Muscle layer of colon (tissue), 2 donors: ENCODE measurements around the gene RYR2.
"Not testable (repeated sequence)": the region's sequence is repeated elsewhere in the genome, so short reads cannot be mapped to it uniquely, and the experiment has no call there.

Experiments
- H3K27ac ChIP-seq: one replicate; pipeline ENCODE4 v1.7.0; 2013; ENCODE audit warnings: low read depth, mild to moderate bottlenecking, low read length, moderate library complexity
- H3K27me3 ChIP-seq, 2 donors: one replicate each; pipeline ENCODE4 v1.7.0; 2013; ENCODE audit warnings: low read length in 2 of 2, mild to moderate bottlenecking in 2 of 2; ENCODE audit not compliant: insufficient read depth in 2 of 2, control insufficient read depth in 1 of 2
- H3K36me3 ChIP-seq: one replicate; pipeline ENCODE4 v1.7.0; 2013; ENCODE audit warnings: mild to moderate bottlenecking, low read length; ENCODE audit not compliant: insufficient read depth
- H3K4me1 ChIP-seq: one replicate; pipeline ENCODE4 v1.7.0; 2013; ENCODE audit warnings: mild to moderate bottlenecking, low read length; ENCODE audit not compliant: insufficient read depth
- H3K4me3 ChIP-seq, 2 donors: one replicate each; pipeline ENCODE4 v1.7.0; 2013; ENCODE audit warnings: low read length in 2 of 2, low read depth in 1 of 2, mild to moderate bottlenecking in 1 of 2, moderate library complexity in 1 of 2
- H3K9ac ChIP-seq: one replicate; pipeline ENCODE4 v1.7.0; 2013; ENCODE audit warnings: low read length
- H3K9me3 ChIP-seq: one replicate; pipeline ENCODE4 v1.7.0; 2013; ENCODE audit warnings: mild to moderate bottlenecking, low read length
- donor health status: abdominal sarcoma.
- donor health status: Adenocarcinoma of cecum.

Gene RYR2

DNA sequence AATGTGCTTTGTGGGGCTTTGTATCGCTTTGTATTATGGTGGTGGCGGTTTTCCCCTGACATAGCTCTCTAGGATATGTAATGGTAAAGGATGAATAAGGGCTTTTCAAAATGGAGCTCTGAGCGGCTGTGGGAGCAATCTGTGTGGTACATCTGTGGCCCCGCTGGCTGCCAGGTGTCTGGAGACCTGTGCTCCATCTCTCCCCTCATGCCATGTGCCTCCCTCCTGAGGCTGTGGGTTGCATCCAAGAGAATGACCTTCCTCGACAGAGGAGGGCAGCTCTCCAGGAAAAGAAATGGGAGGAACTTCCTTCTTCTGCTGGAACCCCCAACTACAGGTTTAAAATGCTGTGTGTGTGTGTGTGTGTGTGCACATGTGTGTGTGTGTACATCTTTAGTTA lies 78.7 kb downstream of the RYR2 start:
- Histone ChIP-seq H3K9me3 (no peaks in the 10 kb centered on the region), H3K4me1 (no peaks in the 10 kb centered on the region), H3K9ac (no peak overlapping the region), H3K36me3 (no peaks in the 10 kb centered on the region), H3K27ac (no peak overlapping the region), H3K27me3 (no peaks in the 10 kb centered on the region), H3K4me3 (no peak overlapping the region)

DNA sequence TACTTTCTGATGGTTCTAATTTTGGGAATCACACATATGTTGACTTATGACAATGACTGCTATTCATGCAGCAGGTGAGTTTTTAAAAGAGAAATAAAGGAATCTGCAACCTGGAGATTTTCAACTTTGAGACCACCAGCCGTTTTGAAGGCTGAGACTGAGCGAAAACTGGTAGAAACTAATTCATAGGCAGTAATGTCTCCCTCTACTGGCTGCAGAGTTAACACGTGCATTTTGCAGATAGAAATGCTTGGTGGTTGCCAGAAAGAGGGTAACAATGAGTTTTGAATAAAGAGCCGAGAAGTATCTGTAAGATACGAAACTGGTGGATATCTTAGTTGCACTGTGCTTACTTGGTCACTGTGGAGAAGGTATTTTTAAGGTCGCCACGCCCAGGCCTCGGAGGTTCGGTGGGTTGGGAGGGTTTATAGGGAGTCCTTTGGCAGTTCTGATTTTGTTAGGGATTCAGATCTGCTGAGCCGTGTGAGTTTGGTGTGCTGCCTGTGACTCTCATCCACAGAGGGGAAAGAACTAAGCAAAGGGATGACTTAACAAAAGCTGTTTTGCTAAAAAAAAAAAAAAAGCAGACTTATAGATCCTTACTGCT lies 83.0 kb downstream of the RYR2 start:
- H3K27me3 ChIP-seq: no peaks in the 10 kb centered on the region
- H3K9ac ChIP-seq: no peak overlapping the region
- no peaks in the 10 kb centered on the region for H3K36me3 ChIP-seq
- no peak overlapping the region for H3K27ac ChIP-seq
- no peak overlapping the region for H3K4me3 ChIP-seq
- H3K9me3 ChIP-seq: no peaks in the 10 kb centered on the region
- H3K4me1 ChIP-seq: no peaks in the 10 kb centered on the region

DNA sequence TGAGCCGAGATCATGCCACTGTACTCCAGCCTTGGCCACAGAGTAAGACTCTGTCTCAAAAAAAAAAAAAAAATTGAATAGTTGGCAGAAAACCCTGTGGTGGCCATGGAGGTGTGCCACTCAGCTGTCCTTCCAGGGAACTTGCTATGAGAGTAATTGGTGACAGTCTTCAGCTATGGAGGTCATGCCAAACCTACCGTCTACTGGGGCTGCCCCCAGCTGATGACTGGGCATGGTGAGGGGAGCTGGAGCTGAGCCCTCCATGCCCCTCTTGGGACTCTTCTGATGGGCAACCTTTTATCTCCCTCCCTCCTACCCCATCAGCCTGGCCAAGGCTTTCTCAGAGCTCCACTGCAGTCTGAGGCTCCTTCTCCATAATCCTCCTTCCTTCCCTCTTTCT lies 84.2 kb downstream of the RYR2 start:
- Histone ChIP-seq H3K9ac (no peak overlapping the region), H3K27me3 (no peaks in the 10 kb centered on the region), H3K36me3 (no peaks in the 10 kb centered on the region), H3K27ac (no peak overlapping the region), H3K4me1 (no peaks in the 10 kb centered on the region), H3K9me3 (no peaks in the 10 kb centered on the region), H3K4me3 (no peak overlapping the region)

DNA sequence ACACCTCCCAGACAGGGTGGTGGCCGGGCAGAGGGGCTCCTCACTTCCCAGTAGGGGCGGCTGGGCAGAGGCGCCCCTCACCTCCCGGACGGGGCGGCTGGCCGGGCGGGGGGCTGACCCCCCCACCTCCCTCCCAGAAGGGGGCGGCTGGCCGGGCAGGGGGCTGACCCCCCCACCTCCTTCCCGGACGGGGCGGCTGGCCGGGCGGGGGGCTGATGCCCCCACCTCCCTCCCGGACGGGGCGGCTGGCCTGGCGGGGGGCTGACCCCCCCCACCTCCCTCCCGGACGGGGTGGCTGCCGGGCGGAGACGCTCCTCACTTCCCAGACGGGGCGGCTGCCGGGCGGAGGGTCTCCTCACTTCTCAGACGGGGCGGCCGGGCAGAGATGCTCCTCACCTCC lies 85.3 kb downstream of the RYR2 start:
- not testable (repeated sequence) for H3K9me3 ChIP-seq, H3K27me3 ChIP-seq, H3K4me3 ChIP-seq, H3K4me1 ChIP-seq, H3K9ac ChIP-seq, H3K27ac ChIP-seq, H3K36me3 ChIP-seq

DNA sequence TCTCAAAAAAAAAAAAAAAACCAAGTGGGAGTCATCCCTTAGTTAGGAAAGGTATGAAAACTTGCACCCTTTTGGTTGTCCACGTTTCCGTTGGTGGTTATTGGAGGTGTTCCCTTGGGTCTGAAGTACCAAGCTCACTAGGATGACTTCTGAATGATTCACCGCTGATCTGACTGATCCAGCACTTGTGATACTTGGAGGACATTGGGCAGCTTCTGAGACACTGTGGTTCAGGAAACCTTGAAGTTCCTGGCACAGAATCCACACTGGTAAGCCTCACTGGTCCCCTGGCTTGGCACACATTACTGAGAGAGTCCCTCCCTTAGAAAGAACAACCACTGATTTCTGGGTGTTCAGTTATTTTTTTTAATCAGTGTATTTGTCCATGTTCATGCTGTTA lies 91.9 kb downstream of the RYR2 start:
- no peaks in the 10 kb centered on the region for H3K27me3 ChIP-seq
- no peaks in the 10 kb centered on the region for H3K4me1 ChIP-seq
- no peak overlapping the region for H3K4me3 ChIP-seq
- H3K9me3 ChIP-seq: no peaks in the 10 kb centered on the region
- no peak overlapping the region for H3K27ac ChIP-seq
- H3K36me3 ChIP-seq: no peaks in the 10 kb centered on the region
- H3K9ac ChIP-seq: no peak overlapping the region

DNA sequence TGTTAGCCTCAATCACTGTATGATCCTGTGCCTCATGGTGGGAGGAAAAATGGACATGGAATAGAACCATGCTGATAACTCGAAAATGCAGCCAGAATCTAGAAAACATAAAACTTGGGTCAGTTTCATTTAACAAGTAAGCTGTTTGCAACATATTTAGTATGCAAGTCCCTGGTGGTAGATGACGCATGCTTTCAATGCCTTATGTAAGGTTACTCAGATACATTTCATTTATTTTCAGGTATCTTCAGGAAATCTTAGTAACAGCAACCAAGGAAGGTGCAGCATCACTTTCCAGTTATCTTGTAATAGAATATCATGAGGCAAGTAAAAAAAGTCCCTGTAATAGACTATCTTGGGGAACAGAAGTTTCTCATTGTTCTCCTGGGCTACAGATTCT lies 92.9 kb downstream of the RYR2 start:
- Histone ChIP-seq H3K27me3 (no peaks in the 10 kb centered on the region), H3K9me3 (no peaks in the 10 kb centered on the region), H3K4me1 (no peaks in the 10 kb centered on the region), H3K4me3 (no peak overlapping the region), H3K36me3 (no peaks in the 10 kb centered on the region), H3K27ac (no peak overlapping the region), H3K9ac (no peak overlapping the region)

DNA sequence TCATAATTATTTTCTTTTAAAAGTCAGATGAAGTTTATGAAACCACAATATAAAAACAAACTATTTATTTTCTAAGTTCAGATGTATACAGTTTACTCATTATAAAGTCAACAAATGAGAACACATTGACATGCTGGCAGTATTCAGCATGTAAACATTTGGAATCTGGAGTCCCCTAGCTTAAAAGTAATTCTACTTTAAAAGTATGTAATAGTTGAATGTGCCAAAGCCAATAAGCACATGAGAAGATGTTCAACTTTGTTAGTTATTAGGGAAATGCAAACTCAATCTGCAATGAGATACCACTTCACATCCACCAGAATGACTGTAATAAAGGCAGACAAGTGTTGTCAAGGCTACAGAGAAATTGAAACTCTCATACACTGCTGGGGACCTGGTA lies 96.6 kb downstream of the RYR2 start:
- Histone ChIP-seq H3K36me3 (no peaks in the 10 kb centered on the region), H3K27me3 (no peaks in the 10 kb centered on the region), H3K27ac (no peak overlapping the region), H3K9me3 (no peaks in the 10 kb centered on the region), H3K4me3 (no peak overlapping the region), H3K4me1 (peaks cover 15% of the 10 kb centered on the region), H3K9ac (no peak overlapping the region)

DNA sequence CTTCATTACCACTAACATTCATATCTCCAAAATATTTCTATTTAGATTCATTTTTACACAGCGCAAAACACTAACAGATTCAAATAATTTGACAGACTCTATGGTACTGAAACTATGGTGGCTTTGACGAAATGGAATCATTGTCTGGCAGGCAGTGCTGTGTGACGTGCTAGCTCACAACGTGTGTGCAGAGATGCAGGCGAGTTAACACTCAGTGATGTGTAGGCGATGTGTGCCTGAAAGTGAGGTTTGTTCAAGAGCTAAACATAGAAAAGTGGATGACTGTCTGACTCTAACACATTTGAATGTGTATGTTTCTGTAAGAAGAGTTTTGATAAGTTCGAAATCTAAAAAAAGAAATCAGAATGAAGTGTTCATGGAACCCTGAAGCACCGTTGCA lies 97.7 kb downstream of the RYR2 start:
- Histone ChIP-seq H3K9me3 (no peaks in the 10 kb centered on the region), H3K4me3 (no peak overlapping the region)

DNA sequence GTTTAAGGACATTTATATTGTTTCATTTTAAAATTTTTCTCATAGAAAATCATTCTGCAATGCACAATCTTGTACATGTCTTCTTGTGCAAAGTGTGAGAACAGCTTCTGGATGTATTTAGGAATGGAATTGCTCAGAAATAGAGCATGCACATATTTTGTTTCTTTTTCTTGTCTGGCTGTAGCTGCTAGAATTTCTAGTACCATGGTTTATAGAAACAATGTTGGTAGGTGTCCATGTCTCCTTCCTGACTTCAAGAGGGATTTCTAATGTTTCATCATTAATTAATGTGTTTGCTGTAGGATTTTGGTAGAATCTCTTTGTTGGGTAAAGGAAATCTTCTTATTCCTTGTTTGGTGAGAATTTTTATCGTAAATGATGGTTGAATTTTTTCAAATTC lies 99.0 kb downstream of the RYR2 start:
- Histone ChIP-seq H3K27ac (peak overlapping the region; percentile 47), H3K9ac (no peak overlapping the region), H3K4me1 (peaks cover 21% of the 10 kb centered on the region), H3K9me3 (no peaks in the 10 kb centered on the region), H3K36me3 (no peaks in the 10 kb centered on the region), H3K4me3 (no peak overlapping the region), H3K27me3 (no peaks in the 10 kb centered on the region)

More for the DNA sequence above, 97.7 kb downstream of the RYR2 start:
- H3K4me1 ChIP-seq: peaks cover 15% of the 10 kb centered on the region
- no peak overlapping the region for H3K27ac ChIP-seq
- H3K9ac ChIP-seq: no peak overlapping the region
- H3K27me3 ChIP-seq: no peaks in the 10 kb centered on the region
- no peaks in the 10 kb centered on the region for H3K36me3 ChIP-seq

DNA sequence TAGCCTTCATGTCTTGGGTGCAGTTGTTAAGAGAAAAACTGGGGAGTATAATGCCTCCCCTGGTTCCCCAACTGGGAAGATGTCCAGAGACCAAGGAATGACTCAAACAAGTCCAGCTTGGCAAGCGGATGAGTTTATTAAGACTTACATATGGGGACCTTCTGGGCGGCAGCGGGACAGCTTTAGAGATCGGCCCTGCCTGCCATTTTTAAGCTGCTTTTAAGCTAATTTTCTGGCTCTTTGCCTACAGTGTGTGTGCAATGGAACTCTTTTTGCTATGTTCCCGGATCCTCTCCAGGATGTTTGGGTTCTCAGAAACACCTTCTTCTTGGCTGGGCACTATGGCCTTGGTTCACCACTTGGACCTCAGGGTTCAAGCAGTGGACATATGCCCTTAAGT lies 99.5 kb downstream of the RYR2 start:
- Histone ChIP-seq H3K4me1 (peaks cover 26% of the 10 kb centered on the region), H3K27ac (peak overlapping the region; percentile 47), H3K27me3 (no peaks in the 10 kb centered on the region), H3K9me3 (no peaks in the 10 kb centered on the region), H3K36me3 (no peaks in the 10 kb centered on the region), H3K9ac (no peak overlapping the region), H3K4me3 (no peak overlapping the region)

DNA sequence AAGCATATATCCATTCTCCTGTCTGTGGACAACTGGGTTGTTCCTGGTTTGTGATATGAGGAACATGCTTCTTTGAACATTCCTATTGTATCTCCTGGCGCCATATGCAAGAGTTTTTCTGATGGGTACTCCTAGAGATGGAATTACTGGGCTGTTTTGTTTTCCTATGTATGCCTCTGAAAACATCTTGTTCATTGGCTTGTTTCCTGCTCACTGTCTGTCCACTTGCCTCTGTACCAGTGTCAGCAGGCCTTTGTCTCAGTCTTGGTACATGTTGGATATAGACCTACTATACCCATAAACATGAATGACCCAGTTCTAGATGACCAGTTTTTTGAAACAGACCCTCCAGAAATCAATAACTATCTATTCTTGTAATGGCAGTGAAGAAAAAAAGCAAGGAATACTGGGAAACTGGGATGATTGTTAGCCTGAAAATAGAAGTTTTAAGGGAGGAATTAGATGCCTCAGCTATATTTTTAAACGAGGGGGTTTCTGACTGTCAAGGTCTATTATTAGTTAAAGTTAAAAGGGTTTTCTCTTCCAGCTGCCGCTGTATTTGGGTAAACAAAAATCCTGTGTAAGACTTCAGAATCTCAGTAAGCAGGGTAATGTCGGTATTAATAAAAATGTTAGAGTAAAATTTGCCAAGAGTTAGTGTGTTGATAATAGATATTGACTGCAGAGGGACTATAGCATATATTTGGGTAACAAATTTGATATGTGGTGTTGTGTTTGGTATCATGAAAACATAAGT lies 103.6 kb downstream of the RYR2 start:
- Histone ChIP-seq H3K9ac (no peak overlapping the region), H3K27me3 (no peaks in the 10 kb centered on the region), H3K27ac (no peak overlapping the region), H3K4me1 (peaks cover 45% of the 10 kb centered on the region), H3K4me3 (peak overlapping the region in 1 of 2 donors; percentile 33), H3K9me3 (no peaks in the 10 kb centered on the region), H3K36me3 (no peaks in the 10 kb centered on the region)

DNA sequence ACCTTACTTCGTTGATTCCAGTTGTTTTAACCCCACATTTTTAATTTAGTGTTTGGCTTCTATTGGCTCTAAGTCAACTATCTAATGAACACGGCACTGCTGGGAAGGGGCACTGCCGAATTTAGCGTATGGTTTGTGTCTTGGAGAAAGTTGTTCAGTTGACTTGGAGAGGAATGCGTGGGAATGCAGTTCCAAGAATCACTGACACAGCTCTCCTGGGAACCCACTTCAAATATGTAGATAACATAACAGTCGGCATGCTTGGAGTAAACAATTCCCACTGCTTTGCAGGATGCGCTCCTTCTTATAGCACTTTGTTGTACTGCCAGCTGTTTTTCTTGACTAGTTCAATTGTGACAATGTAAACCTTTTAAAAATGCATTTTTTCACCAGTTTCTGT lies 104.3 kb downstream of the RYR2 start:
- peak overlapping the region in 1 of 2 donors; percentile 33 for H3K4me3 ChIP-seq
- H3K9me3 ChIP-seq: no peaks in the 10 kb centered on the region
- no peak overlapping the region for H3K27ac ChIP-seq
- no peaks in the 10 kb centered on the region for H3K36me3 ChIP-seq
- no peak overlapping the region for H3K9ac ChIP-seq
- no peaks in the 10 kb centered on the region for H3K27me3 ChIP-seq
- peaks cover 41% of the 10 kb centered on the region for H3K4me1 ChIP-seq
